Endothelial cell of umbilical vein (primary cell): ENCODE results near the gene TDP1. TPM values are rescaled to one million over a fixed set of nuclear protein-coding genes. Genes with fewer than 3 reads are reported as not detected.

Experiments
- BruUV-seq: library from RNA; stranded (reverse); fragments of 400-500 nt; replicated peaks from 2 replicates; lab custom pipeline; 2021; lab: Mats Ljungman, UMichigan
- CTCF ChIA-PET: fragments of 300-600, 350-600 bp; sonication (Branson Sonifier 250); formaldehyde crosslinking; loops from one replicate; lab custom pipeline; 2021; ENCODE audit warnings: antibody characterized with exemption, inconsistent platforms; lab: Charles Lee
- POLR2A ChIA-PET: fragments of 300-600, 350-600 bp; sonication (Branson Sonifier 250); formaldehyde crosslinking; loops from one replicate; lab custom pipeline; 2021; ENCODE audit warnings: antibody characterized with exemption, inconsistent platforms; lab: Charles Lee
- DNase-seq: peaks from one replicate; pipeline ENCODE4 v3.0.0-alpha.2; 2011; ENCODE audit warnings: low read depth, low spot score
- FAIRE-seq: peaks from 2 replicates; lab custom pipeline; 2011; peaks lifted over from hg19 to GRCh38; lab: Jason Lieb, UNC
- H2AFZ ChIP-seq: 2 replicates; pipeline ENCODE4 v1.6.0; 2012; ENCODE audit warnings: low read depth, low read length, control low read depth, inconsistent platforms
- H3K27ac ChIP-seq: 2 replicates; pipeline ENCODE4 v1.5.1; 2011; ENCODE audit warnings: low read depth, mild to moderate bottlenecking, control low read depth, low read length, moderate library complexity; ENCODE audit not compliant: insufficient read depth
- H3K27me3 ChIP-seq, 2 experiments: 2 replicates each; pipeline versions ENCODE4 v1.6.0 to v1.6.1; 2011; ENCODE audit warnings: low read length in 2 of 2, mixed read lengths in 1 of 2; ENCODE audit not compliant: control insufficient read depth in 2 of 2, insufficient read depth in 2 of 2
- H3K36me3 ChIP-seq, 2 experiments: 2 replicates in 1 of 2; 3 replicates in 1 of 2; pipeline ENCODE4 v1.5.1; 2011; ENCODE audit warnings: low read length in 2 of 2, mild to moderate bottlenecking in 1 of 2, moderate library complexity in 1 of 2; ENCODE audit not compliant: control insufficient read depth in 2 of 2, insufficient read depth in 2 of 2; ENCODE audit errors: extremely low read depth in 1 of 2
- H3K4me1 ChIP-seq: 3 replicates; pipeline ENCODE4 v1.5.1; 2011; ENCODE audit warnings: mild to moderate bottlenecking, low read length; ENCODE audit not compliant: control insufficient read depth, insufficient read depth; ENCODE audit errors: extremely low read depth
- H3K4me2 ChIP-seq: 2 replicates; pipeline ENCODE4 v1.6.1; 2011; ENCODE audit warnings: low read length, control low read depth, mixed read lengths; ENCODE audit not compliant: insufficient read depth
- H3K4me3 ChIP-seq, 3 experiments: fragments of 200-600 bp in 1 of 3; sonication (generic), shearing (Covaris generic) in 1 of 3; replicated peaks in 1 of 3; 2 replicates each; pipeline ENCODE4 v1.5.1; 2011 to 2016; ENCODE audit warnings: control low read depth in 3 of 3, low read length in 3 of 3, mild to moderate bottlenecking in 2 of 3, inconsistent platforms in 1 of 3, low read depth in 1 of 3, moderate library complexity in 1 of 3; ENCODE audit not compliant: insufficient read depth in 1 of 3
- H3K79me2 ChIP-seq: 2 replicates; pipeline ENCODE4 v1.6.0; 2012; ENCODE audit warnings: low read length, inconsistent platforms; ENCODE audit not compliant: control insufficient read depth, insufficient read depth
- H3K9ac ChIP-seq: replicated peaks from 2 replicates; pipeline ENCODE3; 2011; ENCODE audit warnings: low read length, control low read depth; ENCODE audit not compliant: insufficient read depth; ENCODE audit errors: extremely low read depth
- H3K9me1 ChIP-seq: replicated peaks from 3 replicates; pipeline ENCODE4 v1.6.0; 2011; ENCODE audit warnings: mild to moderate bottlenecking, low read length; ENCODE audit not compliant: control insufficient read depth, insufficient read depth; ENCODE audit errors: extremely low read depth
- H3K9me3 ChIP-seq: replicated peaks from 2 replicates; pipeline ENCODE4 v1.5.1; 2012; ENCODE audit warnings: low read length, inconsistent platforms; ENCODE audit not compliant: control insufficient read depth, insufficient read depth
- H4K20me1 ChIP-seq: replicated peaks from 2 replicates; pipeline ENCODE3; 2011; ENCODE audit warnings: mild to moderate bottlenecking, low read length; ENCODE audit not compliant: control insufficient read depth, insufficient read depth; ENCODE audit errors: extremely low read depth
- CTCF ChIP-seq, 2 donors: IDR thresholded peaks; 1 replicate in 1 of 2; 2 replicates in 1 of 2; pipeline ENCODE4 v1.5.1; 2011; ENCODE audit warnings: low read length in 2 of 2, mild to moderate bottlenecking in 2 of 2, moderate library complexity in 2 of 2, control low read depth in 1 of 2, inconsistent platforms in 1 of 2, low read depth in 1 of 2; ENCODE audit not compliant: insufficient read depth in 1 of 2; ENCODE audit errors: extremely low read depth in 1 of 2
- EZH2 ChIP-seq: IDR thresholded peaks from 2 replicates; pipeline ENCODE4 v1.6.1; 2012; ENCODE audit warnings: borderline replicate concordance, low read depth, mild to moderate bottlenecking, moderate library complexity, low read length, inconsistent platforms; ENCODE audit not compliant: severe bottlenecking
- FOS ChIP-seq: IDR thresholded peaks from 2 replicates; pipeline ENCODE4 v1.6.1; 2011; ENCODE audit warnings: mild to moderate bottlenecking, low read length, moderate library complexity, borderline replicate concordance; ENCODE audit not compliant: insufficient read depth
- GATA2 ChIP-seq: IDR thresholded peaks from 2 replicates; pipeline ENCODE4 v1.7.0; 2011; ENCODE audit warnings: low read depth, mild to moderate bottlenecking, moderate library complexity, mixed read lengths, low read length; ENCODE audit not compliant: insufficient read length, insufficient read depth
- JUN ChIP-seq: IDR thresholded peaks from 2 replicates; pipeline ENCODE4 v1.6.1; 2011; ENCODE audit warnings: borderline replicate concordance, low read depth; ENCODE audit not compliant: insufficient read length, insufficient read depth
- MAX ChIP-seq: IDR thresholded peaks from 2 replicates; pipeline ENCODE4 v1.6.1; 2011; ENCODE audit not compliant: insufficient read depth, insufficient read length
- MYC ChIP-seq: IDR thresholded peaks from one replicate; pipeline ENCODE4 v1.6.1; 2011; ENCODE audit warnings: mild to moderate bottlenecking, low read depth, low read length
- POLR2A ChIP-seq: IDR thresholded peaks from 2 replicates; pipeline ENCODE4 v1.6.1; 2012; ENCODE audit warnings: low read depth, mild to moderate bottlenecking, control low read depth, low read length
- POLR2AphosphoS5 ChIP-seq: IDR thresholded peaks from 2 replicates; pipeline ENCODE4 v1.6.1; 2012; ENCODE audit warnings: low read depth, mild to moderate bottlenecking, control low read depth, low read length, moderate library complexity; ENCODE audit not compliant: insufficient read depth
- dilution Hi-C: fragments of 300-500 bp; cut with MboI; formaldehyde crosslinking; loops from one replicate; pipeline ENCODE4 v1.15.0; 2019; ENCODE audit warnings: low sequenced_read_pairs; ENCODE audit not compliant: extremely low pct_ligation_motif_present
- intact Hi-C: fragments of 100-400 bp; cut with micrococcal nuclease; formaldehyde crosslinking; loops from one replicate; pipeline ENCODE4 v1.10.0; 2022
- polyA plus RNA-seq, 4 experiments: library from polyadenylated mRNA; depleted of rRNA in 3 of 4; stranded (reverse) in 3 of 4; unstranded in 1 of 4; fragments of >200 nt; gene quantifications; 2 replicates each; pipeline versions ENCODE4 v1.2.1 to v1.2.3, GENCODE V29; 2011 to 2012; ENCODE audit warnings: missing spikeins in 1 of 4
- total RNA-seq: library from RNA; stranded (reverse); gene quantifications from 2 replicates; pipeline ENCODE4 v1.2.3, GENCODE V29; 2021

TDP1 gene
- total and polyA plus RNA-seq, 2 donors (not counting 3 experiments of a cell fraction or from before 2014, with no cell fraction given): 14.1 to 30.5 TPM

- FAIRE-seq: no peak
- Histone ChIP-seq H3K9me3 (no peaks in the 10 kb centered on the region), H3K27ac (no peak overlapping the region), H3K4me2 (no peak overlapping the region), H3K4me3 (no peak overlapping the region), H3K27me3 (no peaks in the 10 kb centered on the region), H3K4me1 (no peaks in the 10 kb centered on the region), H3K36me3 (peaks cover 4 to 5% of the 10 kb centered on the region in 2 experiments), H2AFZ (no peak overlapping the region), H3K9me1 (no peaks in the 10 kb centered on the region), H3K9ac (no peak overlapping the region), H4K20me1 (no peaks in the 10 kb centered on the region), H3K79me2 (no peaks in the 10 kb centered on the region)
- dilution Hi-C loops: no loop called here
- no peak for DNase-seq
- ChIA-PET POLR2A (no interaction called here), CTCF (no interaction called here)
- no TSS peak for BruUV-seq
- TF ChIP-seq POLR2AphosphoS5 (no peak), GATA2 (no peak), POLR2A (no peak), CTCF (IDR thresholded peaks at IDR 0.05; ENCODE audit: extremely low read depth in 1 of 2, insufficient read depth in 1 of 2, low read depth in 1 of 2, low read length in 2 of 2) (no peak), MYC (no peak), JUN (no peak), FOS (no peak), MAX (no peak), EZH2 (no peak)
- intact Hi-C loops: no loop called here
Measured at GRCh38 chr14:90023176-90023896, 67.6 kb downstream of the TDP1 start.
